ENCODE measurements around the gene ADARB2. TPM values are rescaled to one million over a fixed set of nuclear protein-coding genes. Genes with fewer than 3 reads are reported as not detected.

Gene ADARB2
- total RNA-seq, 1 donor from 2014 or later, result 0.06 TPM

DNA sequence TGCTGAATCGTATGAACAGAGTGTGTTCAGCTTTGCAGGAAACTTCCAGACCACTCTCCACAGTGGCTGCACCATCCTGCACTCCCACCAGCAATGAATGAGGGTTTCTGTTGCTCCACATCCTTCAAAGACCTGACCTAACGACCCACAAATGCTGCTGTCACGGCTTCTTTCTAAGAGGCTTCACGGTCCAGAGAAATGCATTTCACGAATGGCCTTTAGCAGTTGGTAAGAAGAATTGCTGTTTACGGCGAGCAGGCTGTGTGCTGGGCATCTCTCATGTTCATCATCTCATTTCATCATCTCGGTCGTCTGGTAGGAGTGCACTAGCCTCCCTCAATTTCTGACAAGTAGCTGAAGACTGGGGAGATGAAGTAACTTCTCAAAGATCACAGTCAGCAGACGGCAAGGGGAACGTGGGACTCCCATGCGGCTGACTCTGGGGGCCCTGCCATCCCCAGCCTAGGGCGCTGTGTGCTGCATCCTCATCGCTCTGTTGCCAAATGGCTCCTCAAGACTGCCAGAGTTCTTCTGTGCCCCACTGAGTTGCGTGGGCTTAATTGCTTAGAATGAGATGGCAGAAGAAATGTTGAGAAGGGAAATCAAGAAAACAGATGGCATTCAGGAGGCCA is 72.9 kb downstream of the ADARB2 start:
- DNase-seq (ENCODE audit: low spot score), result peak; percentile 64

DNA sequence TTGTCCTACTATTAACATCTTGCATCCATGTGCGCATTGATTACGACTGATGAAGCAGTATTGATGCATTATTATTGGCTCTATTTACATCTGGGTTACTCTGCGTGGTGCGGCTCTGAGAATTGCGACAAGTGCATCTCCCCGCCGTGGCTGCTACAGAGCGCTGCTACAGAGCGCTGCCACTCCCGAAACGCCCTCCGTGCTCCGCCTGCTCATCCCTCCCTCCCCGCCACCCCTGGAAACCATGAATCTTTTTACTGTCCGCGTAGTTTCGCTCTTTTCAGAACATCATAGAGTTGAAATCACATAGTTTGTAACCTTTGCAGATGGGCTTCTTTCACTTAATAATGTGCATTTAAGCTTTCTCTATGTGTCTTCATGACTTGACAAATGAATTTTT is 74.1 kb downstream of the ADARB2 start:
- peak; percentile 51 for DNase-seq (ENCODE audit: low spot score)

DNA sequence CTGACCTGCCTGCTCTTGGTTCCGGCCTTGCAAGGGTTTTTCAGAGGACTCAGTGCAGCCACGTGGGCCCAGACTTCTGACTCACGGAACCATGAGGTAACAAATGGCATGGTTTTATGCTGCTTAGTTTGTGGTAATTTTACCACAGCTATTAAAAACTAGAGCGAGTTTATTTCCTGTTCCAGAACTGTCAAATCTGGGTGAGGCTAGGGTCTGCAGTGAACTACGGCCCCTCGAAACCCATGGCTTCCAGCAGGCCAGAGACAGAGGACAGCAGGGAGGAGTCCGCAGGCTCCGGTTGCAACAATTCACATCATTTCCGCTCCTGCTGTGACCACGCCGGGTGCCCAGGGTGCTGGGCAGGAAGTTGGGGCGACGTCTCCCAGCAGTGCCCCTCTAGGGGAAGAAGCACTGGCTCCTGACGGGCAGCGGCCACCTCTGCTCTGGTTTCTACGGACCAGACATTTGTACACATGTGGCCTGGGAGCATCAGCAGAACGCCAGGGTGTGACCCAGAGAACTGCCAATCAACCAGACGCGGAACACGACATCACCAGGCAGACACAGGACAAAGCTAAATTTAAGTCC is 74.8 kb downstream of the ADARB2 start:
- peak; percentile 67 for DNase-seq (ENCODE audit: low spot score)

DNA sequence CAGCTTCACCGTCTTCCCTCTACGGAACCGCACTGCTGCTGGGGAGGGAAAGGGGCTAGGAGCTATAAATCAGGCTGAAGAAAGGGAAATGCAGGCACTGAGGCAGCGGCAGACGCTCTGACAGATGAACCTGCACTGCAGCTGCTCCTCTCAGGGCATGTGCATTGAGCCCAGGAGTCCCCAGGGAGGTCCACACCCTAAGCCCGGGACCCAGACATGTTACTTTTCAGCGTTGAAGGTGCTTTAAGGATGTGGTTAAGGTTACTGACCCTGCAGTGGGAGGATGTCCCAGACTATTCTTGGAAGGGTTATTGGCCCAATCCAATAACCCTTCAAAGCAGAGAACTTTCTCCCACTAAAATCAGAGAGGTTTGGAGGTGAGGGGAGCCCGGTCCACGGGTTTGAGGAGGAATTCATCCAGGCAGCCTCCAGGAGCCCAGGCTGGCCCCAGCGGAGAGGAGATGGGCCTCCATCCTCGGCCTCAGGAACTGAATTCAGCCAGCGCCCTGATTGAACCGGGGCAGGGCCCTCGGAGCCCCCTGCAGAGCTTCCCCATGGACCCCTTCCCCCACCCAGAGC is 75.4 kb downstream of the ADARB2 start:
- peak; percentile 69 for DNase-seq (ENCODE audit: low spot score)

DNA sequence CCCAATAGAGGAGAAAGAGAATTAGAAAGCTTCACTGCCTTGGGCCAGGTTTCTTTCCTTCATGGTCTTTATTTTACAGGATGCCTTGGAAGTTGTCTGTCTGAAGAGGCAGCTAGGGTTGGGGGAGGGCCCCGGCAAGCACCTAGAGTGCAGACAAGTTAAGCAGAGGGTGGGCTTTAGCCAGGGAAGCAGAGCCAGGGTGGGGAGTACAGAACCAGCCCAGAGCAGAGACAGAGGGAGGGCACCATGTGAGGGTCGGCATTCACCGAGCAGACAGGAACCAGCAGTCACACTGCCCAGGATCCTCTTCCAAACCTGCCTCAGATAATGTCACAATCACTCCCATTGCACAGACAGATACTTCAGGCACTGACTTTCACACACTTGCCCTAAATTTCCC is 75.9 kb downstream of the ADARB2 start:
- peak; percentile 39 for DNase-seq (ENCODE audit: low spot score)

DNA sequence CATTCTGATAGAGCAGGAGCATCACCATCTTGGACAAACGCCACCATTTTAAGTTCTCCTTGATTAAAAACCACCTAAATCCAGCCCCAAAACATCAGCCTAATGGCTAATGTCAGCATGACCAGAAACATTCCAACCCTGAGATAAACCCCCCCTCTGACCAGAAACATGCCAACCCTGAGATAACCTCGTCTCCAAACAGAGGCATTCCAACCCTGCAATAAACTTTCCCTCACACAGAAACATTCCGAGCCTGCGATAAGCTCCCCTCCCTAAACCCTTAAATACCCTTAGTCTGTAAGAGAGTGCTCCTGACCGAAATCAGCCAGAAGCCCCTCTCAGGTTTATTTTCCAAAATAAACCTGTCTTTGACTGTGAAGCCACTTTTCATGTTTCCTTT is 76.5 kb downstream of the ADARB2 start:
- no peak for DNase-seq (ENCODE audit: low spot score)

DNA sequence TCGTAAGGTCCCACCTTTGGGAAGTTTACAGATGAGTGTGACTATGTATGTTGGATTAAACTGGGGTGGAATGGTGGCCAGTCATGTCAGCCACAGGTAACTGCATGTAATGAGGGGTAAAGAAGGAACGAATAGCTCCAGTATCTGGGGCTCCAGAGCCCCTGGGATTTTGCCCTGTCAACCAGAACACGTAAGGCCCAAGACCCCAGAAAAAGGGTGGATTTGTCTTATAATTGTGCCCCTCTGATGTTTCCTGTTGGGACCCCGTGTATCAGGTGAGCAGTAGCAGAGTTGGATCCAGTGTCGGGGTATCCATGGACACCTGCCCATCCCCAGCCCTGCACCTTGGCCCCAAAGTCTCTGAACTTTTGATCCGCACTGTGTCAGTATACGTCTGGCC is 76.9 kb downstream of the ADARB2 start:
- DNase-seq (ENCODE audit: low spot score), result peak; percentile 60

DNA sequence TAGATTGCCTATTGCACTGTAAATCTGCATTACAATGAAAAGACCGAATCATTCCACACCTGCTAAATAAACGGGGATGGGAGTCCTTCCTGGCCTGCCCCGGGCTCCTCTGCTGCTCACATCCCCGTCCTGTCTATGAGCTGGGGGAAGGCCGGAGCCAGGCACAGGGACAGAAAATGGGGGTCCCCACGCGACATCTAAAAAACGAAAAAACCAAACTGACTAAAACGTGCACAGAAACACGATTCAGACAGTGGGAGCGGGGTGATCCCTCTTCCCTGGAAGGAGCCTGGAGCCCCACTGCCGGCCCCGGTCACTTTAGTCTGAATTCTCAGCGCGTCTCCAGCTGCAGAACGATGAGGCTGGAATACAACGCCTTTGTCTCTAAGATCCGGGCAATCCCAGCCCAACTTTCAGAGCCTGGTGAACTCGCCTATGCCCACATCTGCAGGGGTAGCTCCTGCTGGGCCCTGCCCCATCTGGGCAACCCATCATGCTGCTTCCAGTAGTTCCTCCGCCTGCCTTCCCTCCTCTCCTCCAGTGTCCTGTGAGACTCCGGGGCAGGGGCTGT is 78.0 kb downstream of the ADARB2 start:
- DNase-seq (ENCODE audit: low spot score), result peak; percentile 74

DNA sequence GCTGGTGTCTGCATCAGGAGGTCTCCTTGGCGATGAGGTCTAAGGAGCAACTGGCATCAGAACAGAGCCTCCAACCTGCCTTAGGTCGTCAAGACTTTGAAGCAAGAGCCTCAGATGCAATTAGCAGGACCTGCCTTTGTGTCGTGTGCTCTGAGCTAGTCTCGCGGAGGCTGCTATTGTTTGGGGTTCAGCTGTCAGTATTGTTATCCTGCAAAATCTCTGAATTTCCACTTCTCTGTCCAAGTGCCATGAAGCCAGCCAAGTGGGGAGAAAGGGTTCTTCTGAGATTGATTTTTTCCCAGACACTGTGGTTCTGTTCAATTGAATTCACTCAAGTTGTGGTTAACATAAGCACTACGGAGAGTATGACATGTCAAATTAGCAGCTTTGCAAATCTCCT is 78.7 kb downstream of the ADARB2 start:
- DNase-seq (ENCODE audit: low spot score), result no peak

DNA sequence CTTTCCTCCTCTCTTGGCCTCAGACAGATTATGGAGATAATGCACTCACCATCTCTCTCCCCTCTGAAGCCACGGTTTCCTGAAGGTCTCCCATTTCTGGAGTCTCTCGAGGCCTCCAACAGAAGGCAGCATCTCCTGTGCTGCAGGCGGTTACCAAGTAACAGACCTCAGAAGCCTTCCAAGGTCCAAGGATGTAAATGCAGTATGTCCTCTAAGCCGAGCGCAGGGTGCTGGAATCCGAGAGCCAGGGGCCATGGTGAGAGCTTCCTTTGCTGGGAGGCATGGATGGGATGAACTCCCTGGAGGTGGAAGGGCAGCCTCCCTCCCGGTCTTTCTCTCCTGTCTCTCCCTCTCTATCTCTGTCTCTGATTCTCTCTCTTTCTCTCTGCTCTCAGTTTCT is 79.8 kb downstream of the ADARB2 start:
- peak; percentile 9 for DNase-seq (ENCODE audit: low spot score)

DNA sequence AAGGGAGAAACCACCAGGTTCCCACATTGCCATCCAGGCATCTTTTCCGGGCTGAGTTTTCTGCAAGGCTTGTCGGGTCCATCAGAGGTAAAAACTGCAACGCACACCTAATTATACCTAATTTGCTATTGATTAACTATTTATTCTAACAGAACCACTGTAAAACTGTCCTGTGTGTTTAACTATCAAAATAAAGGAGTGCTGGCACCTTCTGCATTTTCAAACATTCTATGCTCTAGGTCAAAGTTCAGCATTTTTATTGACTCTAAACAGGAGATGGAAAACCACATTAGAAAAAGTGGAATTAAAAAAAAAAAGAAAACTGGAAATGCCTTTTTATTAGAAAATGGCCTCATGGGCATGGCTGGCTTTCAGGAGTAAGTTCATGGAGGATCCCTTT is 82.0 kb downstream of the ADARB2 start:
- DNase-seq (ENCODE audit: low spot score), result no peak

DNA sequence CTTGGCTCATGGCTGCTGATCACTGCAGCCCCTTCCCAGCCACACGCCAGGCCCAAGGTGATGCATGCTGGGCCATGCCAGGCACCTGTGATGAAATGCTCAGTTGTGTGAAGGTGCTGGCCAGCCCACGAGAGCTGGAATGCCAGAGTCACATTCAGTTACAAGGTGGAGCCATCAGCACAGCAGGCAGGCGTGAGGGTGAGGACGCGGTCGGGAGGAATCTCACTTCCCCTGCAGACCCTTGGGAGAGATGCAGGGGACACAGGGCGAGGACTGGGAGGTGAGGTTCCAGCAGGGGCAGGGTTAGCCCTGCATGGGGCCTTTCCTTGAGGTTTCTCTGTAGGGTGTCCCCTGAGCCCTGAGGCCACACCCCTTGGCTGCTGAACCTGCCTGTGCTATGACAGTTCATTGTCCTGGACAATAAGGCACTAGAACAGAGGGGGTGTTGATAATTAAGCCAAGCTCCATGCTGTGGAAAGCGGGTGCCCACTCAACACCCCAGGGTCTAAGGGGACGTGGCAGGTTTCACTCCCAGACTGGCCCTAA is 82.4 kb downstream of the ADARB2 start:
- DNase-seq (ENCODE audit: low spot score), result peak; percentile 81

DNA sequence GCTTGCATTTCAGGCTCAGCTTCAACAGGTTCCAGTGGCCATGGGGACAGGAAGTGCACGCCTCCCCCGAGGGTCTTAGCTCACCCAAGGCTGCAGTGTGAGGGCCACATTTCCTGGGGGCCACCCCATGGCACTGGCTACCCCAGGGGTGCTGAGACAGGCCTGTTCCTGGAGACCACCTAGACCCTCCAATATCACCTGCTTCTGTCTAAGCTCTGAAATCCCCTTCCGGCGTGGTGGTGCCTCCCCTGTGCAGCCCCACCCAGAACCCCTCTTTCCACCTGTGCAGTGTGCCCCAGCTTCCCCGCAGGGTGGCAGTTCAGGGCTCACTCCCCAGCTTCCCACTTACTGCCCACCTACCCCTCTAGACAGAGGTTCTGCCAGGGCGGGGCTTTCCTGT is 83.1 kb downstream of the ADARB2 start:
- peak; percentile 74 for DNase-seq (ENCODE audit: low spot score)

DNA sequence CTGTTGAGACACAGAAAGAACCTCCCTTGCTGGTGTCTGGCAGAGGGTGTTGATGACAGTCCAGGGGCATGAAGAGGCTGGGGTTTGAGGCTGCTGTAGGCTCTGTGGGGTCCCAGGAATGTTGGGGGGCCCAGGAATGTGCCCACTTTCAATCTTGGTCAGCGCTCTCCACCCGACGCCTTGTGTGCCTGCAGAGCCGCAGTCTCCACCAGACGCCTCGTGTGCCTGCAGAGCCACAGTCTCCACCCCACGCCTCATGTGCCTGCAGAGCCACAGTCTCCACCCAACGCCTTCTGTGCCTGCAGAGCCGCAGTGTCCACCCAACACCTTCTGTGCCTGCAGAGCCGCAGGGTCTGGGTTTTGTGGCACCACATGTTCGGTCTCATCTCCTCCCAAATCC is 84.0 kb downstream of the ADARB2 start:
- peak; percentile 74 for DNase-seq (ENCODE audit: low spot score)

DNA sequence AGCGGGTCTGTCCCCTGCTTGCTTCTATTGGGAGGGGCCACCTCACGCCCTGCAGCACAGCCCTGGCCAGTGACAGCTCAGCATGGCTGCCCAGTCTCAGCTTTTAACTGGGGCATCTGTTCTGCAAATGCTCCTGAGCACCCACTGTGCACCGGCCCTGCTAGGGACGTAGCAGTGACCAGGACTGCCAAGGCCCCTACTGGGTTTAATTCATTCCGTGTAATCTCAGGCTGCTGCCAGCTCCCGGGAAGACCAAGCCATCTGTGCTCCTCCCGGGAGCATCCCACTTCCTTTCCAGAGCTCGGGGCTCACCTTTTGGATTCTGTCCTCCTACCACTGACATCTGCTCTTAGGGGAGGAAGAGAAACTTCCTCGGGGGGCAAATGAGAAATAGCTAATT is 85.2 kb downstream of the ADARB2 start:
- peak; percentile 68 for DNase-seq (ENCODE audit: low spot score)

DNA sequence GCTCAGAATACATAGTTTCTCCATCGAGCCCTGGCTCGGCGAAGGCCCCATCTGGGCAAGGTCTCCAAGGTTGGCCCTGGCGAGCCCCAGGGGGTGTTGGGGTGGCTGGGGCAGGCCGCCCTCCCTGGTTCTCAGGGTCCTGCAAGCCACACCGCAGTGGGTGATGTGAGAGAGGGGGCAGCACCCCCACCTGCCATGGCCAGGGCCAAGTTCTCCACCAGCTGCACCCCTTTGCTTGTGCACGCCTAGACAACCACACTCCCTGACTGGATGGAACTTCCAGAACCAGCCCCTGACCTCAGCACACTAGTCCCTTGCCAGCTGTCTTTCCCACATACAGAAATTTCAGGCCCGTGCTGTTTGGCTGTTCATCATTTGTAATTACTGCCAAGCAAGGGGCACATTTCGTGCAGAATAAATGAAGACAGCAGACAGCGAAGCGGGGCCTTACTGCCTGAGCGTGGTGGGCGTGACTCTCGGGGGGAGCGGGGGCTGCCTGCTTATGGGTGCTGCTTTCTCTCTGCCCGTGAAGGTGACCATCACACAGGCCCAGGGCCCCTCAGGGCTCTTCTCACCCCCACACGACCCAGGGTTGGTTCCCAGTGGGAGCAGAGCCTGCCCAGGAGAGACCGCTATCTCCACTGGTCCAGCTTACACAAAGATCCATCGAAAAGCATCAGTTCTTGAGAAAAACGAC is 85.9 kb downstream of the ADARB2 start:
- DNase-seq (ENCODE audit: low spot score), result peak; percentile 79

DNA sequence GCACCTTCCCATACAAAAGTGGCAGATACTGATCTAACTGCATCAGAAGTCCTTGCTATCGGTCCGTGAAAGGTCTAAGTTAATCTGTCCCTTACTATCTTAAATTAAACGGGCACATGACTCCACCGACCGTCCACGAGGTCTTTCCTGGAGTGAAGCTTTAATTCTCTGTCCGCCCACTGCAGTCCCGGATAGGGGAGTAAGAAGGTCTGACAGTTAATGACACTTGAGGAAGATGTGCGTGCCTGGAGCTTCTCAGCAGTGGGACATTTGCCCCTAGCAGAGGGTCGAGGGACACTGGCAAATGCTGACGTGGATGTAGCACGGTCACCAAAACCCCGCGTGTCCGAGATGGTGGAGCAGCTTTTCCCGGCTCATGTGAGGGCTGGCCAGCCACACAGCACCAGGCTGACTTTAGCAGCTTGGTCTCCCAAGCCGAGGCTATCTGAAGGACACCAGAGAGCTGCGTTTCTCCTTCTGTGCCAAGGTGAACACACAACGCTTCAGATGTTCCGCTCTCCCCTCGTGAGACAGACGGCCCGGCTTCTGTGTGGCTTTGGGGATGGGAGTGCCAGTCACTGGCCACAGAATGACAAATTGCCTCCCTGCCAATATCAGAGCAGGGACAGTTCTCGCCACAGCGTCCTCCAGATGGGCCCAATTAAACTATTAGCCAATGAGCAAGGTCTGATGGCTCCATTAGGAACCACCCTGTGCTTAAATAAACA is 86.6 kb downstream of the ADARB2 start:
- peak; percentile 68 for DNase-seq (ENCODE audit: low spot score)

DNA sequence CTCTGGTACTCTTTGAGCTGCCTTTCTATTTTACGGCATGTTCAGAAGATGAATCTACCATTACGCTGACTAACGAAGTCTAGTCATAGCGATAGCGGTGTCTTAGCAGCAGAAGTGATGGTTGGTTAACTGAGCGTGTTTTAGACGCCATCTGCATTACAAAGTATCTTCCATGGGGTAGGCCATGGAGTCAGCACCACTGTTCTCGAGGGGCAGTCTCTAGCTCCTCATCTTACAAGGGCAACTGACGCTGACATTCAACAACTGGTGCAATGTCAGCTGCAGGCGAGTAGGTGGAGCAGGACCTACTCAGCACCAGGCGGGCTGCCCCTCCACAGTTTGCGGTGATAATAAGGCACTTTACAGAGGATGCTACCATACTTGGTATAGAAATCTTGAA is 88.7 kb downstream of the ADARB2 start:
- DNase-seq (ENCODE audit: low spot score), result no peak

DNA sequence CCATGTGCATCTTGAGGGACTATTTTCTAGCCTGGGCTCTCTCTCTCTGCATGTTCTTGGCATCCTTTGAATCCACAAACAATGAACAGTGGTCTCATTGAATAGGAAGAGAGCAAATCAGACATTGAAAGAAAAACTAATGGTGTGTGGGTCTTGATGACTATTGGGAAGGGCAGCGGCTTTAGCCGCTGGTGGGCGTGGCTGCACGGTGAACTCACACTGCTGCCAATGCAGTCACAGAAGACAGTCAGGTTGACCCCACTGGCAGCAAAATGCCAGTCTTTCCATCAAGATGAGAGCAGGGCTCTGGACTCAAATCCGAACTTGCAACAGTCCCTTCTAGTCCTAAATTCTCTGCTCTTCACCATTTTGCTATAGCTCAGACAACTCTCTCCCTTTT is 91.0 kb downstream of the ADARB2 start:
- DNase-seq (ENCODE audit: low spot score), result peak; percentile 51

DNA sequence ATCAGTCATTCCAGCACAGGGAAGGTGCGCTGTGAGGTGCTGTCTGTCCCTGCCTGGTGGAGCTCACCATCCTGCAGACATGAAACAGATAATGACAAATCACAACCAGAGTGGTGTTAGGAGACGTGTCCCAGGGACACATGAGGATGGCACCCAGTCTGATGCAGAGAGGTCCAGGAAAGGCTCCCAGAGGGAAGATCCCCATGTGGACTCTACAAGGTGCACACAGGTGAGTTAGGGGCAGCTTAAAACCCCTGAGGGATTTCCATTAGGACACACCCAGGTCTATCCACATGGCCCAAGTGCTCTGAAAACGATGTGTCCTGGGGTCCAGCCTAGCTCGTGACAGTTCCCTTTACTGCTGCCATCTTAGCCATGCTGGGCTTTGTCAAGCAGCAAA is 91.4 kb downstream of the ADARB2 start:
- no peak for DNase-seq (ENCODE audit: low spot score)

DNA sequence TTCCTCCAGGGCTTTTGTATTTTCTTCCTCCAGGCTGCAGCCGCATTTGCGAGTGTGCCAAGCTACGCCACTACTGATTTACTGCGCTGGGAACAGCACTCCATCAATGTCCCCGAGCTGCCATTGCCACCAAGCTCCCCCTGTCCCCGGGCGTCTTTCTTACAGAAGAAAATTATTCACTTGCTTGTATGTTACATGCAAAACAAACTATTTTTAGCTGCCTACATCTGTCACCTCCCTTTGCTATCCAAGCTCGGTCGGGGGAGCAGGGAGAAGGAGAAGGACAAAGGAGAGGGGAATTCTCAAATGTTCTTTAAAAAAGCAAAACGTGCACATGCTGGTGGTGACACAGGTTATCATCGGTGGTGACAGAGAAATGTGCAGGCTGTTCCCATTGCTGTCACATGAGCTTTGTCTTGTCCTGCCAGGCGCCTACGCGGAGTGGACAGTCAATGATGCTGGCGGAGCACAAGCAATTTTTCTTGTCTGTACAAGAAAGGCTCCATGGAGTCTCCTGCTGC is 93.1 kb downstream of the ADARB2 start:
- no peak for DNase-seq (ENCODE audit: low spot score)

Data from mesenteric fat pad (tissue), 1 donor.